ENCODE measurements around the gene BAZ2B.

GRCh38 chr2:159484532-159484931 lies 131.8 kb downstream of the BAZ2B start:
- TF ChIP-seq CTCF (IDR thresholded peaks at IDR 0.05 in 8 of 11, conservative IDR thresholded peaks at IDR 0.05 in 3 of 11) (no peak), POLR2A (IDR thresholded peaks at IDR 0.05) (no peak)
